ENCODE data around the gene FOCAD.

Gene FOCAD

GRCh38 chr9:20880271-20880670 lies 196.2 kb downstream of the FOCAD start:
- Histone ChIP-seq H3K4me1 (ENCODE audit: control insufficient read depth in 1 of 2, insufficient read depth in 1 of 2, low read depth in 1 of 2, low read length in 1 of 2) (no peaks in the 10 kb centered on the region), H3K9me3 (no peaks in the 10 kb centered on the region), H3K4me3 (ENCODE audit: low read depth in 1 of 2, low read length in 1 of 2) (no peak overlapping the region), H3K27ac (no peak overlapping the region), H3K27me3 (no peaks in the 10 kb centered on the region), H3K36me3 (peaks cover 5% of the 10 kb centered on the region)
- TF ChIP-seq CTCF (IDR thresholded peaks at IDR 0.05): no peak

- Histone ChIP-seq H3K4me1 (ENCODE audit: control insufficient read depth in 1 of 2, insufficient read depth in 1 of 2, low read depth in 1 of 2, low read length in 1 of 2) (no peaks in the 10 kb centered on the region), H3K27me3 (no peaks in the 10 kb centered on the region), H3K36me3 (peaks cover 5% of the 10 kb centered on the region), H3K27ac (no peak overlapping the region), H3K4me3 (ENCODE audit: low read depth in 1 of 2, low read length in 1 of 2) (no peak overlapping the region), H3K9me3 (no peaks in the 10 kb centered on the region)
- no peak for TF ChIP-seq CTCF (IDR thresholded peaks at IDR 0.05)
Observed at GRCh38 chr9:20880675-20881074, 196.6 kb downstream of the FOCAD start.

GRCh38 chr9:20884985-20885593 lies 201.0 kb downstream of the FOCAD start:
- H3K36me3 ChIP-seq: peaks cover 5% of the 10 kb centered on the region
- H3K27ac ChIP-seq: no peak overlapping the region
- H3K9me3 ChIP-seq: no peaks in the 10 kb centered on the region
- H3K4me1 ChIP-seq (ENCODE audit: control insufficient read depth in 1 of 2, insufficient read depth in 1 of 2, low read depth in 1 of 2, low read length in 1 of 2): no peaks in the 10 kb centered on the region
- TF ChIP-seq CTCF (IDR thresholded peaks at IDR 0.05): no peak
- no peak overlapping the region for H3K4me3 ChIP-seq (ENCODE audit: low read depth in 1 of 2, low read length in 1 of 2)
- no peaks in the 10 kb centered on the region for H3K27me3 ChIP-seq

GRCh38 chr9:20898885-20899554 lies 215.0 kb downstream of the FOCAD start:
- Histone ChIP-seq H3K27ac (no peak overlapping the region), H3K27me3 (no peaks in the 10 kb centered on the region), H3K36me3 (no peaks in the 10 kb centered on the region), H3K9me3 (no peaks in the 10 kb centered on the region), H3K4me3 (ENCODE audit: low read depth in 1 of 2, low read length in 1 of 2) (no peak overlapping the region), H3K4me1 (ENCODE audit: control insufficient read depth in 1 of 2, insufficient read depth in 1 of 2, low read depth in 1 of 2, low read length in 1 of 2) (no peaks in the 10 kb centered on the region)
- no peak for TF ChIP-seq CTCF (IDR thresholded peaks at IDR 0.05)

- H3K27ac ChIP-seq: no peak overlapping the region
- no peak for TF ChIP-seq CTCF (IDR thresholded peaks at IDR 0.05)
- no peaks in the 10 kb centered on the region for H3K27me3 ChIP-seq
Observed at GRCh38 chr9:20903212-20903611, 219.2 kb downstream of the FOCAD start.

More at GRCh38 chr9:20903212-20903611, 219.2 kb downstream of the FOCAD start:
- H3K4me1 ChIP-seq (ENCODE audit: control insufficient read depth in 1 of 2, insufficient read depth in 1 of 2, low read depth in 1 of 2, low read length in 1 of 2): no peaks in the 10 kb centered on the region
- no peaks in the 10 kb centered on the region for H3K9me3 ChIP-seq
- no peak overlapping the region for H3K4me3 ChIP-seq (ENCODE audit: low read depth in 1 of 2, low read length in 1 of 2)
- H3K36me3 ChIP-seq: no peaks in the 10 kb centered on the region

Measured in neutrophil (primary cell).